HEK293T (cell line): ENCODE data around the gene SLC6A19.

Source experiments
- CTCF ChIA-PET: fragments of 350-600 bp; formaldehyde crosslinking; extraction: SDS; loops from one replicate; lab custom pipeline; 2021; ENCODE audit warnings: antibody characterized with exemption, inconsistent platforms; lab: Yijun Ruan, JAX
- POLR2A ChIA-PET: fragments of 350-600 bp; formaldehyde crosslinking; extraction: SDS; loops from one replicate; lab custom pipeline; 2020; ENCODE audit warnings: antibody characterized with exemption, inconsistent platforms; lab: Yijun Ruan, JAX
- DNase-seq: peaks from one replicate; pipeline ENCODE4 v3.0.0; 2012; ENCODE audit warnings: mixed read lengths; ENCODE audit errors: extremely low spot score
- ARNT ChIP-seq: fragments of 450-650 bp; IDR thresholded peaks from 2 replicates; pipeline ENCODE4 v1.6.1; 2017; ENCODE audit warnings: mild to moderate bottlenecking
- BHLHE40 ChIP-seq: fragments of 450-650 bp; IDR thresholded peaks from 2 replicates; pipeline ENCODE4 v1.6.1; 2016; ENCODE audit warnings: mild to moderate bottlenecking, moderate library complexity, borderline replicate concordance
- CTBP1 ChIP-seq: fragments of 450-650 bp; IDR thresholded peaks from 2 replicates; pipeline ENCODE4 v1.6.1; 2016; ENCODE audit warnings: borderline replicate concordance
- ELF4 ChIP-seq: fragments of 450-650 bp; IDR thresholded peaks from 2 replicates; pipeline ENCODE4 v1.6.1; 2017; ENCODE audit warnings: antibody characterized with exemption
- FOXA1 ChIP-seq: fragments of 450-650 bp; IDR thresholded peaks from 2 replicates; pipeline ENCODE4 v1.6.1; 2016; ENCODE audit warnings: mild to moderate bottlenecking
- FOXK2 ChIP-seq: fragments of 450-650 bp; IDR thresholded peaks from 2 replicates; pipeline ENCODE4 v1.6.1; 2016; ENCODE audit warnings: mild to moderate bottlenecking
- FOXM1 ChIP-seq: fragments of 450-650 bp; IDR thresholded peaks from 2 replicates; pipeline ENCODE4 v1.6.1; 2017; ENCODE audit warnings: mild to moderate bottlenecking, borderline replicate concordance
- HDGF ChIP-seq: fragments of 450-650 bp; IDR thresholded peaks from 2 replicates; pipeline ENCODE4 v1.6.1; 2017; ENCODE audit warnings: antibody characterized with exemption, borderline replicate concordance
- L3MBTL2 ChIP-seq: fragments of 450-650 bp; conservative IDR thresholded peaks from 2 replicates; pipeline ENCODE4 v1.6.1; 2016; ENCODE audit warnings: mild to moderate bottlenecking
- LEF1 ChIP-seq: fragments of 450-650 bp; IDR thresholded peaks from 2 replicates; pipeline ENCODE4 v1.6.1; 2017; ENCODE audit warnings: mild to moderate bottlenecking, borderline replicate concordance
- NFRKB ChIP-seq: fragments of 450-650 bp; IDR thresholded peaks from 2 replicates; pipeline ENCODE4 v1.6.1; 2016; ENCODE audit warnings: mild to moderate bottlenecking, moderate library complexity
- PKNOX1 ChIP-seq: fragments of 450-650 bp; IDR thresholded peaks from 2 replicates; pipeline ENCODE4 v1.6.1; 2016
- SP1 ChIP-seq: fragments of 450-650 bp; IDR thresholded peaks from 2 replicates; pipeline ENCODE4 v1.6.1; 2017
- SUZ12 ChIP-seq: fragments of 450-650 bp; IDR thresholded peaks from 2 replicates; pipeline ENCODE4 v1.6.1; 2016; ENCODE audit warnings: mild to moderate bottlenecking
- TARDBP ChIP-seq: fragments of 450-650 bp; IDR thresholded peaks from 2 replicates; pipeline ENCODE4 v1.6.1; 2016
- ZNF384 ChIP-seq: fragments of 450-650 bp; IDR thresholded peaks from 2 replicates; pipeline ENCODE4 v1.6.1; 2016

SLC6A19 gene

GRCh38 chr5:1183424-1184162 lies 17.8 kb upstream of the SLC6A19 start:
- ChIA-PET POLR2A (no interaction called here), CTCF (interaction anchor here (0.7 kb wide), 2 partner anchors 9 to 10 kb away, joined by 3 read pairs; no protein-coding TSS in a partner anchor)
- no peak for DNase-seq
- no peak for TF ChIP-seq TARDBP
- no peak for TF ChIP-seq HDGF
- no peak for TF ChIP-seq SUZ12
- no peak for TF ChIP-seq BHLHE40
- TF ChIP-seq SP1 = no peak
- TF ChIP-seq NFRKB = no peak
- no peak for TF ChIP-seq ELF4
- no peak for TF ChIP-seq PKNOX1
- TF ChIP-seq FOXM1 = no peak
- no peak for TF ChIP-seq FOXA1
- no peak for TF ChIP-seq FOXK2
- no peak for TF ChIP-seq ARNT
- TF ChIP-seq L3MBTL2 = no peak
- TF ChIP-seq CTBP1 = no peak
- no peak for TF ChIP-seq ZNF384
- no peak for TF ChIP-seq LEF1

DNA sequence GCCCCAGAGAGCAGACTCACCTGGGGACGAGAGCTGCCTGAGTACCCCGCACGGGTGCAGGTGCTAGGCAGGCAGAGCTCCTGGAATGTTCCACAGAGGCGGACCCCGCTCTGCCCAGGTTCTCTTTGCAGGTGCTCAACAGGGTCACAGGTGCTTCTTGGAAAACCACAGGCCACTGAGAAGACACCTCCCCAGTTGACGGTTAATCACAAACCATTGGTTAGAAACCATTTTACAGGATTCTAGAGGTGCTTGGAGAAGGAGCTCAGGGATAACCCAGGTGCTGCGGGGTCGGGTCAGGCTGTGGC lies 17.3 kb upstream of the SLC6A19 start:
- CTCF ChIA-PET = interaction anchor here (0.7 kb wide), 2 partner anchors 10 to 74 kb away, joined by 3 read pairs; no protein-coding TSS in a partner anchor
- POLR2A ChIA-PET = no interaction called here
- DNase-seq = no peak
- no peak for TF ChIP-seq HDGF
- no peak for TF ChIP-seq SP1
- no peak for TF ChIP-seq LEF1
- TF ChIP-seq ZNF384 = no peak
- TF ChIP-seq FOXK2 = no peak

DNA sequence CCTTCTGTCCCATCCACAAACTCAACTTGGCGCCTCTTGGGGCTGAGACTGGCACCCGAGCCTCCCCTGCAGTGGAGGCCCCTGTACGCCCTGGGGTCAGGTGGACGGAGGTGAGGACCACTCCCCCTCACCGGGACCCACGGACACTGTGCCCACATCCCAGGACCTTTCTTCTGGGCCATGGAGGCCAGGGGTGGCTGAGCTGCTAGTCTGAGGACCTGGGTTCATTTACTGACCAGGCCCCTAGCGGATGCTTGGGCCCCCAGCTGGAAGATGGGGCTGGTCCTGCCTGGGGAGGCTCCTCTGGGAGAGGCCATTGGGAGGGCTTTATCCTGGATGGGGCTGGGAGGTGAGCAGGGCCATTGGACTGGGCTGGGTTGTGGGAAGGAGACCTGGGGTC lies 16.9 kb upstream of the SLC6A19 start:
- ChIA-PET POLR2A (no interaction called here), CTCF (interaction anchor here (0.7 kb wide), 1 partner anchor 74 kb away, joined by 3 read pairs; no protein-coding TSS in a partner anchor)
- DNase-seq = no peak
- no peak for TF ChIP-seq FOXM1
- no peak for TF ChIP-seq CTBP1
- TF ChIP-seq ZNF384 = no peak
- no peak for TF ChIP-seq SUZ12
- TF ChIP-seq BHLHE40 = no peak
- TF ChIP-seq LEF1 = no peak

DNA sequence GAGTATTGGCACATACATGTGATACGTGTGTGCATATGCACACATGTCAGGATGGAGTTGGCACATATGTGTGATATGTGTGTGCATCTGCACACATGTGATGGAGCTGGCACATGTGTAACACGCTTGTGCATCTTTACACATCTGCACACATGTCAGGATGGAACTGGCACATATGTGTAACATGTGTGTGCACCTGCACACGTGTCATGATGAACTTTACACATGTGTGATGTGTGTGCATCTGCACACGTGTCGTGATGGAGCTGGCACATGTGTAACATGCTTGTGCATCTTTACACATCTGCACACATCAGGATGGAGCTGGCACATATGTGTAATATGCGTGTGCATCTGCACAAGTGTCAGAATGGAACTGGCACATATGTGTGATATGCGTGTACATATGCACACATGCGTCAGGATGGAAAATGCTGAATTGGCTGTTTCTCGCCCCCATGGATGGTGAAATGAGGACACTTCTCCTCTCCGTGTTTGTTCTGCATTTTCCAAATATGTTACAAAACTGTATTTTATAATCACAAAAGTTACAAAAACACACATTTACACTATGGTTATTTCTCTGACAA lies 16.3 kb upstream of the SLC6A19 start:
- CTCF ChIA-PET = no interaction called here
- POLR2A ChIA-PET = no interaction called here
- DNase-seq = no peak
- TF ChIP-seq CTBP1 = no peak
- TF ChIP-seq ELF4 = no peak
- no peak for TF ChIP-seq FOXM1
- TF ChIP-seq ARNT = no peak
- no peak for TF ChIP-seq L3MBTL2
- TF ChIP-seq HDGF = no peak
- TF ChIP-seq ZNF384 = no peak
- no peak for TF ChIP-seq TARDBP
- TF ChIP-seq NFRKB = no peak
- no peak for TF ChIP-seq SUZ12
- no peak for TF ChIP-seq LEF1
- TF ChIP-seq FOXK2 = no peak
- TF ChIP-seq PKNOX1 = no peak
- TF ChIP-seq FOXA1 = no peak
- TF ChIP-seq BHLHE40 = no peak
- TF ChIP-seq SP1 = no peak

DNA sequence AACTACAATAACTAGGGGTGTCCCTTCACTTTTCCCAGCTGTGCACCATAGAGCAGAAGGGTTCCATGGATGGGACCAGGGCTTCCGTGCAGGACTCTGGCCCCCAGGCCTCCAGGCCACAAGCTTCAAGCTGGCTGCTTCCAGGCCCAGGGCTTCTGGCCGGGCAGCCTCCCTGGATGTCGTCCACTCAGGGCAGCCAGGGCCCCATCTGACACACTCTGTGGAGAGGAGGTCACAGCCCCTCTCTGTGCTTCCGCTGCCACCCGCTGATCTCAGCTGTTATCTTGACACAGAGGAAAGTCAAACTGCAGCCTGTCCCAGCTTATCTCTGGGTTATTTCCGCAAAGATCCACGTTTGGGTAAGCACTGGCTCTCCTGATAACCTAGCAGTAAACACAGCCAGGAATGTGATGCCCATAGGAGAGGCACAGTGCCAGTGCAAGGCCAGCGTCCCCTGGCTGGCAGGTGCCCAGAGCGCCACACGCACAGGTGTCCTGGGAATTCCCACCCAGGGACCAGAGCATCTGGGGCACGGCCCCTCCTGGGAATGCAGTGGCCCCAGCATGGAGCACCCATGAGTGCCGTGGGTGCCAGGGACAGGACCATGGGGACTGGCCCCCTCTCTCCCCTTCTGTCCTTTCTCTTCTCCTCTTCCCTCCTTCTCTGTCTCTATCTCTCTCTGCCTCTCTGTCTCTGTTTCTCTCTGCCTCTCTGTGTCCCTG lies 15.6 kb upstream of the SLC6A19 start:
- CTCF ChIA-PET = no interaction called here
- DNase-seq = no peak
- TF ChIP-seq SUZ12 (no peak), HDGF (no peak), ZNF384 (no peak), FOXK2 (no peak), TARDBP (no peak), CTBP1 (no peak), LEF1 (no peak), BHLHE40 (no peak), ELF4 (no peak), FOXM1 (no peak), FOXA1 (no peak), L3MBTL2 (no peak), NFRKB (no peak), ARNT (no peak), SP1 (no peak), PKNOX1 (no peak)
- POLR2A ChIA-PET = no interaction called here
